Measurements from ENCODE around the gene ZNF460. TPM values are rescaled to one million over a fixed set of nuclear protein-coding genes. Genes with fewer than 3 reads are reported as not detected.

ZNF460 gene
- total RNA-seq, 6 experiments from 2014 or later, result 17.3 to 39.5 (median 22.2) TPM

DNA sequence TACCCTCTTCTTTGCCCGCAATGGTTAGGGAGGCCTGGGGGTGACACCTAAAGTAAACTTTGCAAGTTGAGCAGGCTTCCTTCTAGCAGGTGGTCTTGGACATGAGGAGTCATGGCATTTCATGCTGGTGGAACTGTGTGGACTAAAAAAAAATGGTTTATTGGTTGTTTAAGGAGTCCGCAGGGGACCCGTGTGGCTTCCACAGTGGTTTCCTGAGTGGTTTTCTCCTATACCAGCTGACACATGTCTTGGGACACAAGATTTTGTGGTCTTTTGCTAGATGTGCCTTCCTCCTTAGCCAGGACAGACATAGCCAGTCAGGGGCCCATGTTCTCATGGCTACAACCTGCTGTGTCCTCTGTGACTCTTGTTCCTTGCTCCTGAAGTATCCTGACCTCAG lies 41.5 kb downstream of the ZNF460 start:
- Mint-ChIP-seq H3K27me3 (ENCODE audit: insufficient read depth) (0 out of 2 replicates have a peak, but pooled peaks cover 6% of the 10 kb centered on the region), H3K9me3 (no peaks in the 10 kb centered on the region), H3K4me1 (ENCODE audit: low read depth) (peaks cover 28% of the 10 kb centered on the region), H3K4me3 (peak overlapping the region; percentile 98), H3K27ac (peak overlapping the region; percentile 57; the same call in 1 of the 2 replicates), H3K36me3 (ENCODE audit: low read depth) (peaks cover 26% of the 10 kb centered on the region)
- DNase-seq, result no peak
- TF ChIP-seq, protein P1, sequence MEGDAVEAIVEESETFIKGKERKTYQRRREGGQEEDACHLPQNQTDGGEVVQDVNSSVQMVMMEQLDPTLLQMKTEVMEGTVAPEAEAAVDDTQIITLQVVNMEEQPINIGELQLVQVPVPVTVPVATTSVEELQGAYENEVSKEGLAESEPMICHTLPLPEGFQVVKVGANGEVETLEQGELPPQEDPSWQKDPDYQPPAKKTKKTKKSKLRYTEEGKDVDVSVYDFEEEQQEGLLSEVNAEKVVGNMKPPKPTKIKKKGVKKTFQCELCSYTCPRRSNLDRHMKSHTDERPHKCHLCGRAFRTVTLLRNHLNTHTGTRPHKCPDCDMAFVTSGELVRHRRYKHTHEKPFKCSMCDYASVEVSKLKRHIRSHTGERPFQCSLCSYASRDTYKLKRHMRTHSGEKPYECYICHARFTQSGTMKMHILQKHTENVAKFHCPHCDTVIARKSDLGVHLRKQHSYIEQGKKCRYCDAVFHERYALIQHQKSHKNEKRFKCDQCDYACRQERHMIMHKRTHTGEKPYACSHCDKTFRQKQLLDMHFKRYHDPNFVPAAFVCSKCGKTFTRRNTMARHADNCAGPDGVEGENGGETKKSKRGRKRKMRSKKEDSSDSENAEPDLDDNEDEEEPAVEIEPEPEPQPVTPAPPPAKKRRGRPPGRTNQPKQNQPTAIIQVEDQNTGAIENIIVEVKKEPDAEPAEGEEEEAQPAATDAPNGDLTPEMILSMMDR (IDR thresholded peaks at IDR 0.05), result no peak

GRCh38 chr19:57324992-57325391 lies 44.7 kb downstream of the ZNF460 start:
- no peak for DNase-seq
- H3K9me3 Mint-ChIP-seq, result no peaks in the 10 kb centered on the region
- H3K27me3 Mint-ChIP-seq (ENCODE audit: insufficient read depth), result 0 out of 2 replicates have a peak, but pooled peaks cover 1% of the 10 kb centered on the region
- no peak overlapping the region for H3K27ac Mint-ChIP-seq
- TF ChIP-seq, protein P1 (IDR thresholded peaks at IDR 0.05), result no peak
- peaks cover 22% of the 10 kb centered on the region for H3K4me1 Mint-ChIP-seq (ENCODE audit: low read depth)
- no peak overlapping the region for H3K4me3 Mint-ChIP-seq
- peaks cover 50% of the 10 kb centered on the region for H3K36me3 Mint-ChIP-seq (ENCODE audit: low read depth)

DNA sequence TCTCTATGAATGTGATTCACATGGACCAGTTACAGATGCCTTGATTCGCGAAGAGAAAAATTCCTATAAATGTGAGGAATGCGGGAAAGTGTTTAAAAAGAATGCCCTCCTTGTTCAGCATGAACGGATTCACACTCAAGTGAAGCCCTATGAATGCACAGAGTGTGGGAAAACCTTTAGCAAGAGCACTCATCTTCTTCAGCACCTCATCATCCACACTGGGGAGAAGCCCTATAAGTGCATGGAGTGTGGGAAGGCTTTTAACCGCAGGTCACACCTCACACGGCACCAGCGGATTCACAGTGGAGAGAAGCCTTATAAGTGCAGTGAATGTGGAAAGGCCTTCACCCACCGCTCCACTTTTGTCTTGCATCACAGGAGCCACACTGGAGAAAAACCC lies 47.7 kb downstream of the ZNF460 start:
- no peaks in the 10 kb centered on the region; the same call in 1 of the 2 replicates for H3K4me1 Mint-ChIP-seq (ENCODE audit: low read depth)
- peaks cover 57% of the 10 kb centered on the region for H3K36me3 Mint-ChIP-seq (ENCODE audit: low read depth)

DNA sequence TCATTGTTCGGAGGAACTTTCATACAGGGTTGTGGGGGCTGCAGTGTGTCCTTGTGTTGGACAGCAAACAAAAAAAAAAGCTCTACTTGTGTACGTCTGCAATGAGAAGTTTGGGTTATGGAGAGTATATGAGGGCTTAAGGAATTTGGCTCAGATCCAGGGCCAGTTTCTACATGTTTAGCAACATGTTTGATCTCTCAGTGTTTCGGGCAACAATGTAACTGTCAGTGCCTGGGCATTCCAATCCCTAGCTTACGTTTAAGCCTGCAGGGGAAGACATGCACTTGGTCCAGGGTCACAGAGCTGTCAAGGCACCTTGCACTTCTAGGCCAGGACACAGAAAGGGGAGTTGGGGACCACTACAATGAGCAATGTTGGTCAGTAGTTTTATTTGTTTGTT lies 53.9 kb downstream of the ZNF460 start:
- peaks cover 19% of the 10 kb centered on the region for H3K36me3 Mint-ChIP-seq (ENCODE audit: low read depth)
- H3K27me3 Mint-ChIP-seq (ENCODE audit: insufficient read depth), result no peaks in the 10 kb centered on the region; the same call in none of the 2 replicates
- H3K4me1 Mint-ChIP-seq (ENCODE audit: low read depth), result peaks cover 13% of the 10 kb centered on the region
- no peak for DNase-seq
- no peak overlapping the region for H3K27ac Mint-ChIP-seq
- TF ChIP-seq, protein P1 (IDR thresholded peaks at IDR 0.05), result no peak
- H3K4me3 Mint-ChIP-seq, result no peak overlapping the region
- H3K9me3 Mint-ChIP-seq, result no peaks in the 10 kb centered on the region

More for the DNA sequence above, 47.7 kb downstream of the ZNF460 start:
- no peak overlapping the region for H3K27ac Mint-ChIP-seq
- H3K9me3 Mint-ChIP-seq, result no peaks in the 10 kb centered on the region
- H3K27me3 Mint-ChIP-seq (ENCODE audit: insufficient read depth), result no peaks in the 10 kb centered on the region
- TF ChIP-seq, protein P1 (IDR thresholded peaks at IDR 0.05), result no peak
- DNase-seq, result no peak
- no peak overlapping the region for H3K4me3 Mint-ChIP-seq

DNA sequence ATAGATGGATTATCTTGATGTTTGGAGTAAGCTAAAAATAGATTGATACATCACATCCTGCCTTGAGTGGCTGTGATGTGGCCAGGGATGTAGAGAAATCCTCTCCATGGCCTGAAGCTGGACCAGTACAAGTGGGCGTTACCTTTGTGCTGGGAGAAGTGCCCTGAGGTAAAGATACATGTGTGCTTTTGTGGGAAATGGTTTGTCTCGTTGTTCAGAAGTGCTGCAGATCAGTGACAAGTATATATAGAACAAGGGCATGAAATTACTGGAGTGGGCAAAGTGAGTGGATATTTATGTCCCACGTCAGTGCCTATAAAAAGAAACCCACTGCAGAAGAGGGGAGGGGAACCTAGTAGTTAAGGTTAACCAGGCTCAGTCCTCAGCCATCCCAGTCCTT lies 58.6 kb downstream of the ZNF460 start:
- Mint-ChIP-seq H3K27ac (peak overlapping the region; percentile 47), H3K9me3 (no peaks in the 10 kb centered on the region), H3K36me3 (ENCODE audit: low read depth) (0 out of 2 replicates have a peak, but pooled peaks cover 9% of the 10 kb centered on the region), H3K27me3 (ENCODE audit: insufficient read depth) (no peaks in the 10 kb centered on the region; the same call in none of the 2 replicates), H3K4me1 (ENCODE audit: low read depth) (peaks cover 19% of the 10 kb centered on the region), H3K4me3 (no peak overlapping the region)
- TF ChIP-seq, protein P1 (IDR thresholded peaks at IDR 0.05), result no peak
- DNase-seq, result peak; percentile 67
